Suprapubic skin (tissue), 4 donors: ENCODE results near the gene RPEL1. TPM values are rescaled to one million over a fixed set of nuclear protein-coding genes. Genes with fewer than 3 reads are reported as not detected.

ENCODE experiments used
- DNase-seq, 2 donors: peaks; one replicate each; pipeline ENCODE4 v3.0.0-alpha.2; 2019; ENCODE audit warnings: low spot score in 2 of 2
- H3K27ac ChIP-seq: fragments of 200-600 bp; sonication (generic); one replicate; pipeline ENCODE4 v1.5.1; 2019
- H3K27me3 ChIP-seq: fragments of 200-600 bp; sonication (generic); one replicate; pipeline ENCODE4 v1.5.1; 2019
- H3K36me3 ChIP-seq: fragments of 200-600 bp; sonication (generic); one replicate; pipeline ENCODE4 v1.5.1; 2019
- H3K4me1 ChIP-seq: fragments of 200-600 bp; sonication (generic); one replicate; pipeline ENCODE4 v1.5.1; 2019
- H3K4me3 ChIP-seq: fragments of 200-600 bp; sonication (generic); one replicate; pipeline ENCODE4 v1.5.1; 2019; ENCODE audit warnings: mild to moderate bottlenecking
- H3K9me3 ChIP-seq: fragments of 200-600 bp; sonication (generic); one replicate; pipeline ENCODE4 v1.5.1; 2019
- EP300 ChIP-seq: sonication (generic); formaldehyde crosslinking; IDR thresholded peaks from one replicate; pipeline ENCODE4 v1.6.1; 2017; ENCODE audit warnings: antibody characterized with exemption
- POLR2A ChIP-seq, 2 donors: fragments of 450-650 bp; IDR thresholded peaks; one replicate each; pipeline ENCODE4 v1.6.1; 2017; ENCODE audit warnings: antibody characterized with exemption in 2 of 2, mild to moderate bottlenecking in 2 of 2, moderate library complexity in 2 of 2
- POLR2AphosphoS5 ChIP-seq, 3 donors: sonication (generic); formaldehyde crosslinking; IDR thresholded peaks; one replicate each; pipeline ENCODE4 v1.6.1; 2017; ENCODE audit warnings: antibody characterized with exemption in 3 of 3
- WGBS: methylation state at CpG from one replicate; pipeline ENCODE4 v1.1.5; 2018; 5-methylcytosine and 5-hydroxymethylcytosine counted together
- total RNA-seq, 4 donors: library from RNA; depleted of rRNA; stranded (reverse); fragments of >200 nt; gene quantifications; one replicate each; pipeline ENCODE4 v1.1.0, GENCODE V29; 2016
- TF ChIP-seq, protein P1 (sequence below), 2 donors: fragments of 200-600 bp in 1 of 2; fragments of 450-650 bp in 1 of 2; sonication (generic) in 1 of 2; IDR thresholded peaks; one replicate each; pipeline ENCODE4 v1.5.1; 2016 to 2019; ENCODE audit warnings: antibody characterized with exemption in 2 of 2, mild to moderate bottlenecking in 1 of 2, moderate library complexity in 1 of 2

RPEL1 gene
- total RNA-seq, 4 donors from 2014 or later = not detected

DNA sequence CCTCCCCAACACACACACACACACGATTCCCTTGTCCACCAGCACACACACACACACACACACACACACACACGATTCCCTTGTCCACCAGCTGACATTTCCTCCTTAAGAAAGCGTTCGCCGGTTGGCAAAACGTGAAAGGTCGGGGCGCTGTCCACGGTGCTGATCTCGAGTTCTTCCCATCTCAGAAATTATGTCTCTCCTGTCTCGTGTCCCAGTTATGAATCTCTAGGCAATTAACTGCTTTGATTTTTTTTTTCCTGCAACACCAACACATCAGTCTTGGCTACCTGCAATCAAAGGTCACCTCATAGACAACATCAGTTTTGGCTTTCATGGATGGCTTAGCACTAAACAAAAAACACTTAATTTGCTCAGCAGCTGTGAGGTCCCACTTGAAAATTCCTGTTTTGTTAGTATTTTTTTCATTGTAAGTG is 33.2 kb downstream of the RPEL1 start:
- Histone ChIP-seq H3K9me3 (no peaks in the 10 kb centered on the region), H3K36me3 (no peaks in the 10 kb centered on the region), H3K4me3 (no peak overlapping the region), H3K27me3 (peaks cover 78% of the 10 kb centered on the region), H3K4me1 (peaks cover 18% of the 10 kb centered on the region), H3K27ac (no peak overlapping the region)
- WGBS = 5% methylated on average over 11 of the region's 11 CpGs
- DNase-seq = no peak
- TF ChIP-seq, protein P1, sequence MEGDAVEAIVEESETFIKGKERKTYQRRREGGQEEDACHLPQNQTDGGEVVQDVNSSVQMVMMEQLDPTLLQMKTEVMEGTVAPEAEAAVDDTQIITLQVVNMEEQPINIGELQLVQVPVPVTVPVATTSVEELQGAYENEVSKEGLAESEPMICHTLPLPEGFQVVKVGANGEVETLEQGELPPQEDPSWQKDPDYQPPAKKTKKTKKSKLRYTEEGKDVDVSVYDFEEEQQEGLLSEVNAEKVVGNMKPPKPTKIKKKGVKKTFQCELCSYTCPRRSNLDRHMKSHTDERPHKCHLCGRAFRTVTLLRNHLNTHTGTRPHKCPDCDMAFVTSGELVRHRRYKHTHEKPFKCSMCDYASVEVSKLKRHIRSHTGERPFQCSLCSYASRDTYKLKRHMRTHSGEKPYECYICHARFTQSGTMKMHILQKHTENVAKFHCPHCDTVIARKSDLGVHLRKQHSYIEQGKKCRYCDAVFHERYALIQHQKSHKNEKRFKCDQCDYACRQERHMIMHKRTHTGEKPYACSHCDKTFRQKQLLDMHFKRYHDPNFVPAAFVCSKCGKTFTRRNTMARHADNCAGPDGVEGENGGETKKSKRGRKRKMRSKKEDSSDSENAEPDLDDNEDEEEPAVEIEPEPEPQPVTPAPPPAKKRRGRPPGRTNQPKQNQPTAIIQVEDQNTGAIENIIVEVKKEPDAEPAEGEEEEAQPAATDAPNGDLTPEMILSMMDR (IDR thresholded peaks at IDR 0.05) = no peak
- TF ChIP-seq POLR2AphosphoS5 (IDR thresholded peaks at IDR 0.05) = no peak
- no peak for TF ChIP-seq EP300

DNA sequence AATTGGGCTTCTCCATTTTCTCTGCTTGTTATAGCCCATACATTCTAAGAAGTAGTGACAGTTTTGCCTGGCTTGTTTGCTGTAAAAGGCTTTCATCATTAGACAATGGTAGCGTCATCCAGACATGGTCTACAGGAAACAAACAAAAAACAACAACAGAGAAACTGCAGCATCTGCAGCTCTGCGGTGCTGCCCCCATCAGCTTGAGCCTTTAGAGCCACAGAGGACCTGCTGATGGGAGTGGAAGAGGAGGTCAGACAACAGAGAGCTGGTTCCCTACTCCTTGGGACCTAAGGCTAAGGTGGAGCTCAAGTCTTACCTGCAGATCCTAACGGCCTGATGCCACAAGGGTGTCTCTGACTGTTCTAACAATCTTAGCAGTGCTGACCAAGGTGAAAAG is 34.3 kb downstream of the RPEL1 start:
- no peaks in the 10 kb centered on the region for H3K36me3 ChIP-seq
- no peaks in the 10 kb centered on the region for H3K9me3 ChIP-seq
- H3K4me1 ChIP-seq = peaks cover 18% of the 10 kb centered on the region
- TF ChIP-seq POLR2A (IDR thresholded peaks at IDR 0.05) (no peak), POLR2AphosphoS5 (IDR thresholded peaks at IDR 0.05) (no peak), EP300 (no peak)
- no peak overlapping the region for H3K27ac ChIP-seq
- H3K4me3 ChIP-seq = no peak overlapping the region
- H3K27me3 ChIP-seq = peaks cover 77% of the 10 kb centered on the region
- DNase-seq = no peak
- 79% methylated on average over 3 of the region's 3 CpGs for WGBS

DNA sequence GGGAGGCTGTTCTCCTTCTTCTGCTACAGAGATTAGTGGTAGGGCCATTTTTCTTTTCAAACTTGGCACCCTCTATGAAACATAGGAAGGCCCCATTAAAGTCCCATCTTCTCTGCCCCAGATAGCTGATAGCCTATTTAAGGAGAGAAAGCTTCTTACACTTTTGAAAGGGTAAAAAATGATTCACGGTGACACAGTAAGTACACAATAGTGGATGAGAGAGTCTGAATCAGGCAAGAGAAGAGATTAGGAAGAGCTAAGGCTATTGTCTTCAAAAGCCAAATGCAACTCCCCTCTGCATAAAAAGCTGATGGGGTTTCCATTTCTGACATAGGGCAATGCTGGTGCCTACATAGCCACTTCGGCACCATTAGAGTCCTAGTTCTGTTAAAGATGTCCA is 34.8 kb downstream of the RPEL1 start:
- H3K4me3 ChIP-seq = no peak overlapping the region
- peaks cover 18% of the 10 kb centered on the region for H3K4me1 ChIP-seq
- H3K27ac ChIP-seq = no peak overlapping the region
- H3K27me3 ChIP-seq = peaks cover 77% of the 10 kb centered on the region
- no peaks in the 10 kb centered on the region for H3K9me3 ChIP-seq
- DNase-seq = no peak
- H3K36me3 ChIP-seq = no peaks in the 10 kb centered on the region
- no peak for TF ChIP-seq EP300
- TF ChIP-seq, protein P1 (IDR thresholded peaks at IDR 0.05) = no peak
- no peak for TF ChIP-seq POLR2A (IDR thresholded peaks at IDR 0.05)
- TF ChIP-seq POLR2AphosphoS5 (IDR thresholded peaks at IDR 0.05) = no peak
- WGBS = 82% methylated on average over 2 of the region's 2 CpGs

DNA sequence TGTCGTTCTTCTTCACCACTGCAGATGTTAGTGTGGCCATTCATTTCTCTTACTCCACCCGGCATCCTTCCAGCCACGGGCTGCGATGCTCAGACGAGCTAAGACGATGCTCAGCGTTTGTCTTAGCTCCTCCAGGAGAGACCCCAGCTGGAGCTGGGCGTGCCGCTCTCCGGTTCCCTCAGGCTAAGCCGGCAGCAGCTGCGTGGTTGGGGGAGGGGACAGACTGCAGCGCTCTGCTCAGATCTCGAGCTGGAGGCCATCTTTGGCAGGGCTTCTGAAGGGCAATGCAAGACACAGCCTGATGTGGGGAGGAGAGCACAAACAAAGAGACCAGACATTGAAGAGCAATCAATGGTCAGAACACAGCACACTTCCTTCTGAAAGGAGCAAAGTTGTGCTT is 36.1 kb downstream of the RPEL1 start:
- WGBS = 7% methylated on average over 14 of the region's 14 CpGs
- Histone ChIP-seq H3K4me1 (peaks cover 14% of the 10 kb centered on the region), H3K36me3 (no peaks in the 10 kb centered on the region), H3K27me3 (peaks cover 71% of the 10 kb centered on the region), H3K9me3 (no peaks in the 10 kb centered on the region), H3K27ac (no peak overlapping the region), H3K4me3 (no peak overlapping the region)
- TF ChIP-seq POLR2A (IDR thresholded peaks at IDR 0.05) (no peak), EP300 (no peak)
- TF ChIP-seq, protein P1 (IDR thresholded peaks at IDR 0.05) = no peak
- no peak for DNase-seq

DNA sequence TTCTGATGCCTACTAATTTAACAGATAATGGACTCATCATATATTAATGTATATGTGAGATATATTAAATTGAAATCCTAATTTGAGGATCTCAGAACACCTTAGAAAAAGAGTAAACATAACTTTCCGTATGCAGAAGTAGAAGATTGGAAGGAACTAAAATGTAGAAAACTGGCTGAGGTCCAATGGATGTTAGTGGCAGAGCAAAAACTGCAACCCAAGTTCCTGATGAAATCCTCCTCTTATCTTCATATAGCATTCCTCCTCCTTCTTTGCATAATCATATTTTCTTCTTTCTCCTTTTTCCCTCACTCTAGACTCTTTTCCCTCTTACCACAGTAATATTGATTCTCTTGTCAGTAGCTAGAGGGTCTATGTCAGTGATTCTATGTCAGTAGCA is 37.3 kb downstream of the RPEL1 start:
- TF ChIP-seq, protein P1 (IDR thresholded peaks at IDR 0.05) = no peak
- TF ChIP-seq EP300 (no peak), POLR2AphosphoS5 (IDR thresholded peaks at IDR 0.05) (no peak), POLR2A (IDR thresholded peaks at IDR 0.05) (no peak)
- Histone ChIP-seq H3K27ac (no peak overlapping the region), H3K9me3 (no peaks in the 10 kb centered on the region), H3K36me3 (no peaks in the 10 kb centered on the region), H3K4me1 (peaks cover 2% of the 10 kb centered on the region), H3K27me3 (peaks cover 67% of the 10 kb centered on the region), H3K4me3 (no peak overlapping the region)
- no peak for DNase-seq
- 50% methylated on average over 1 of the region's 1 CpG for WGBS

DNA sequence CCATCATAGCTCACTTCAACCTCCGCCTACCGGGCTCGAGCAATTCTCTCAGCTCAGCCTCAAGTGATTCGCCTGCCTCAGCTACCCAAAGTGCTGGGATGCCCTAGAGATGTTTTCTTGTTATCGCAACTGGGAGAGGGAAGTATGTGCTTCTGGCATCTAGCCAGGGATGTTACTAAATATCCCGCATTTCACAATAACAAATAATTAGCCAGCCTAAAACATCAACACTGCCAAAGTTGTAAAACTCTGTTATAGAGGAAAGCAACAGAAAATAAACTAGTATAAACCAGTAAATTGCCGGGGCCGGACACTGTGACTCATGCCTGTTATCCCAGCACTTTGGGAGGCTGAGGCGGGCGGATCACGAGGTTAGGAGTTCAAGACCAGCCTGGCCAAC is 38.5 kb downstream of the RPEL1 start:
- 66% methylated on average over 11 of the region's 11 CpGs for WGBS
- Histone ChIP-seq H3K4me3 (no peak overlapping the region), H3K4me1 (no peaks in the 10 kb centered on the region), H3K36me3 (no peaks in the 10 kb centered on the region), H3K9me3 (no peaks in the 10 kb centered on the region), H3K27me3 (peaks cover 61% of the 10 kb centered on the region), H3K27ac (no peak overlapping the region)
- no peak for DNase-seq
- TF ChIP-seq EP300 (no peak), POLR2A (IDR thresholded peaks at IDR 0.05) (no peak), POLR2AphosphoS5 (IDR thresholded peaks at IDR 0.05) (no peak)
- TF ChIP-seq, protein P1 (IDR thresholded peaks at IDR 0.05) = no peak
